ENCODE results near the gene DNAH7.

DNA sequence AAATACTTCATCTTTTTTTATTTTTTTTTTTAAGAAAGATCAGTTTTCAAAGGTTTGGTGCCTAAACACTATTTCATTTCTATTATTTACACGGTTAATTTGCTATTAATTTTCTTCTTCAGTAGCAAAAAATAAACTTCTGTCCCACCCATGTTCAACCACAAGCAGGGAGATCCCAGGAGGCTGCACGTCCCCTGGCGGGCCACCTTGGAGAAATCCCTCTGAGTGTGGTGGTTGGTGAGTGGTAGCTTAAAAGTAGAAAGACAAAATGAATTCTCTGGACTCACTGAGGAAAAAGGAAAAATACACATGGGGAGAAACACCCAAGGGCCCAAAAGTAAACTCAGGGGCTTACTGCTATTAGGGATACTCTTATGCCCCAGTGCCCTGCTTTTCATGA is 143.5 kb downstream of the DNAH7 start:
- TF ChIP-seq, protein P1, sequence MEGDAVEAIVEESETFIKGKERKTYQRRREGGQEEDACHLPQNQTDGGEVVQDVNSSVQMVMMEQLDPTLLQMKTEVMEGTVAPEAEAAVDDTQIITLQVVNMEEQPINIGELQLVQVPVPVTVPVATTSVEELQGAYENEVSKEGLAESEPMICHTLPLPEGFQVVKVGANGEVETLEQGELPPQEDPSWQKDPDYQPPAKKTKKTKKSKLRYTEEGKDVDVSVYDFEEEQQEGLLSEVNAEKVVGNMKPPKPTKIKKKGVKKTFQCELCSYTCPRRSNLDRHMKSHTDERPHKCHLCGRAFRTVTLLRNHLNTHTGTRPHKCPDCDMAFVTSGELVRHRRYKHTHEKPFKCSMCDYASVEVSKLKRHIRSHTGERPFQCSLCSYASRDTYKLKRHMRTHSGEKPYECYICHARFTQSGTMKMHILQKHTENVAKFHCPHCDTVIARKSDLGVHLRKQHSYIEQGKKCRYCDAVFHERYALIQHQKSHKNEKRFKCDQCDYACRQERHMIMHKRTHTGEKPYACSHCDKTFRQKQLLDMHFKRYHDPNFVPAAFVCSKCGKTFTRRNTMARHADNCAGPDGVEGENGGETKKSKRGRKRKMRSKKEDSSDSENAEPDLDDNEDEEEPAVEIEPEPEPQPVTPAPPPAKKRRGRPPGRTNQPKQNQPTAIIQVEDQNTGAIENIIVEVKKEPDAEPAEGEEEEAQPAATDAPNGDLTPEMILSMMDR (IDR thresholded peaks at IDR 0.05): no peak
- TF ChIP-seq POLR2A (IDR thresholded peaks at IDR 0.05): no peak
